NCI-H69 (cell line): ENCODE measurements around the gene INPPL1.

Experiments used
- DNase-seq: peaks from one replicate; lab custom pipeline; 2025; lab: John Stamatoyannopoulos, UW

INPPL1 gene

GRCh38 chr11:72280726-72281315, 56.3 kb downstream of the INPPL1 start:
- DNase-seq = no peak

DNA sequence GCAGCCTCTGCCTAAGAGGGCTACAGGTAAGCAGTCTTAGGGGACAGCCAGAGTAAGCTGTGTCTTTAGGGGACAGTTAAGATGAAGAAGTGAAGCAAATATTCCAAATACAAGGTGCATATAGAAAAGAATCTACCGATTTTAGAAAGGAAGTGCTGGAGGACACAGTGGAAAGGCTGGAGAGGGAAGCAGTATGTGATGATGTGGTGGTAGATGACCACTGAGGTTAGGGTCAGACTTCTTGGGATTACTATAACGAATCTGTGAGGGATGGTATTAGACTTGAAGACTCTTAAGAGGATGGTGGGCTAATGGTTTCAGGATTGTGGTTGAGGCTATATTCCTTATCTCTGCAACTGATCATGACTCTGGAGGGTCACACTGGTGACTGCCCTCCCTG, 59.4 kb downstream of the INPPL1 start:
- no peak for DNase-seq

- no peak for DNase-seq
Measured at GRCh38 chr11:72287293-72287692, 62.7 kb downstream of the INPPL1 start.
